NT2/D1 (cell line): ENCODE data around the gene HSD17B3.

Experiments
- DNase-seq: peaks from one replicate; pipeline ENCODE4 v3.0.0-alpha.2; 2011; ENCODE audit warnings: low read depth, low spot score
- H3K27me3 ChIP-seq: 2 replicates; pipeline ENCODE4 v1.6.0; 2011; ENCODE audit warnings: mild to moderate bottlenecking; ENCODE audit not compliant: insufficient read length, insufficient read depth
- H3K36me3 ChIP-seq: 2 replicates; pipeline ENCODE4 v1.6.1; 2011; ENCODE audit warnings: mild to moderate bottlenecking, low read length, mixed read lengths; ENCODE audit not compliant: insufficient read depth, insufficient read length
- H3K4me1 ChIP-seq: 2 replicates; pipeline ENCODE4 v1.5.1; 2011; ENCODE audit not compliant: insufficient read depth, insufficient read length
- H3K4me3 ChIP-seq: 2 replicates; pipeline ENCODE4 v1.5.1; 2011; ENCODE audit warnings: low read depth; ENCODE audit not compliant: insufficient read length
- H3K9ac ChIP-seq: 2 replicates; pipeline ENCODE4 v1.6.0; 2011; ENCODE audit warnings: low read depth; ENCODE audit not compliant: insufficient read length
- H3K9me3 ChIP-seq: 2 replicates; pipeline ENCODE4 v1.5.1; 2011; ENCODE audit warnings: mild to moderate bottlenecking, low read length; ENCODE audit not compliant: insufficient read depth
- SUZ12 ChIP-seq: IDR thresholded peaks from 2 replicates; pipeline ENCODE4 v1.6.1; 2011; ENCODE audit not compliant: insufficient read length, insufficient read depth; ENCODE audit errors: extremely low read depth
- YY1 ChIP-seq: IDR thresholded peaks from 2 replicates; pipeline ENCODE4 v1.6.1; 2011; ENCODE audit not compliant: insufficient read length, insufficient read depth
- ZNF274 ChIP-seq: IDR thresholded peaks from 2 replicates; pipeline ENCODE4 v1.6.1; 2011; ENCODE audit warnings: mild to moderate bottlenecking, low read depth, low read length

Gene HSD17B3

GRCh38 chr9:96304230-96304629, 2.3 kb upstream of the HSD17B3 start:
- Histone ChIP-seq H3K27me3 (no peaks in the 10 kb centered on the region), H3K36me3 (no peaks in the 10 kb centered on the region), H3K4me3 (no peak overlapping the region), H3K4me1 (peaks cover 2% of the 10 kb centered on the region), H3K9ac (no peak overlapping the region), H3K9me3 (peaks cover 5% of the 10 kb centered on the region; the same call in 1 of the 2 replicates)
- no peak for DNase-seq
- TF ChIP-seq SUZ12 (no peak), YY1 (no peak), ZNF274 (no peak)

DNA sequence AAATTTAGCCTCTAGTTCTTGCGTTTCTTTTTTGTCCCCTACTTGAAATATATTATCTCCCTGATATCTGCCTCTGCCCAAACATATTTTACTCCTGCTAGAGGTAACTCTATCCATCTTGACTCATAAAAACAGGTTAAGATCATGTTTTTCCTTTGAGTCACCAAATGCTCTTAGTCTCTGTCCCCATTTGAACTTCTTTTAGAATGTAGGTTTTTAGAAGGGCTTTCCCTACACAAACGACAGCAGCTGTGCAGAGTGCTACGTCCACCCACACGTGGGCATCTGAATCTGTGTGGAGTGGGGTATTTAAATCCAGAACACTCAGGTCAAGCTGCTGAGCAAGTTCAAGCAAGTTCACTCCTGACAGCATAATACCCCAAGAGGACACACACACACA, 2.2 kb downstream of the HSD17B3 start:
- peaks cover 2% of the 10 kb centered on the region for H3K4me1 ChIP-seq
- H3K9ac ChIP-seq: no peak overlapping the region
- no peaks in the 10 kb centered on the region for H3K27me3 ChIP-seq
- H3K36me3 ChIP-seq: no peaks in the 10 kb centered on the region
- DNase-seq: no peak
- TF ChIP-seq YY1: no peak
- TF ChIP-seq ZNF274: no peak
- TF ChIP-seq SUZ12: no peak
- peaks cover 15% of the 10 kb centered on the region; the same call in 1 of the 2 replicates for H3K9me3 ChIP-seq
- no peak overlapping the region for H3K4me3 ChIP-seq

DNA sequence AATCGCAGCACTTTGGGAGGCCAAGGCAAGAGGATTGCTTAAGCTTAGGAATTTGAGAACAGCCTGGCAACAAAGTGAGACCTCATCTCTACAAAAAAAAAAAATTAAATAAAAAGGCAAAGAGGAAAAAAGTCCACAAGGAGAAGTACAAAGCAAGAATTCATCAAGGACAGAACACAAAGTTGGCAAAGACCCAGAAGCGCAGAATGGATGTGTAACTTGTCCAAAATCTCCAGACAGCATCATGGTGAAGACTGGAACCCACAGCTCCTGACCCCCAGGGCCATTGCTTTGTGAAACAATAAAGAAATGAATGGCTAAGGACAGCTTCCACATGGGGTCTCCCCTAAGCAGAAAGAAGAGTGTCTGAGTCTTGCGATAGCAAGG, 7.8 kb downstream of the HSD17B3 start:
- TF ChIP-seq ZNF274: no peak
- H3K9me3 ChIP-seq: peaks cover 10% of the 10 kb centered on the region; the same call in 1 of the 2 replicates

DNA sequence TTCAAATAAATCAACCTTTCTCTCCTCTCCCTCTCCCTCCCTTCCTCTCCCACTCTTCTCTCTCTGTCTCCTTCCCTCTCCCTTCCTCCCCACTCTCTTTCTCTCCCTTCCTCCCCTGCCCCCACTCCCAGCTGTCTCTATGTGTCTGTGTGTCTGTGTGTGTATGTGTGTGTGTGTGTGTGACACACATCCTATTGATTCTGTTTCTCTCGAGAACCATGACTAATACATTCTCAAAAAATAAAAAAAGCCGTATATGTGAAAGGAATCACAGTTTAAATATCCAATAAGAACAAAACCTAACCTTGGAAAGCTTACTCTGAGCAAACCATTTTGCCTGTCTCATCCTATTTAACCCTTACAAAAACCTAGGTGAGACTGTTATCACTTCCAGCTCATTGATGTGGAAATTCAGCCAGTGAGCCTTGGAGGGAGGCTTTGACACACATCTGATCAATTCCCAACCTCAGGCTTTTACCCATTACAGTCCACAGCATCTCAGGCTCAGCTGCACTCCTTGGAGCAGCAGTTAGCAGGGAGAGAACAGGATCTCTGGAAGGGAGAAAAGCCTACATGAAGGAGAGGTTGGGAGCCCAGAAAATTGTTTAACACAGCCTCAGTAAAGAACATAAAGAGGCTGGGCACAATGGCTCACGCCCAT, 8.3 kb downstream of the HSD17B3 start:
- Histone ChIP-seq H3K36me3 (no peaks in the 10 kb centered on the region), H3K4me3 (no peak overlapping the region), H3K9me3 (peaks cover 10% of the 10 kb centered on the region; the same call in 1 of the 2 replicates), H3K4me1 (peaks cover 4% of the 10 kb centered on the region), H3K9ac (no peak overlapping the region), H3K27me3 (no peaks in the 10 kb centered on the region)
- TF ChIP-seq ZNF274: no peak
- no peak for TF ChIP-seq YY1
- TF ChIP-seq SUZ12: no peak
- DNase-seq: no peak

More for the DNA sequence above, 7.8 kb downstream of the HSD17B3 start:
- DNase-seq: no peak
- Histone ChIP-seq H3K4me1 (peaks cover 4% of the 10 kb centered on the region), H3K9ac (no peak overlapping the region), H3K27me3 (no peaks in the 10 kb centered on the region), H3K4me3 (no peak overlapping the region), H3K36me3 (no peaks in the 10 kb centered on the region)

DNA sequence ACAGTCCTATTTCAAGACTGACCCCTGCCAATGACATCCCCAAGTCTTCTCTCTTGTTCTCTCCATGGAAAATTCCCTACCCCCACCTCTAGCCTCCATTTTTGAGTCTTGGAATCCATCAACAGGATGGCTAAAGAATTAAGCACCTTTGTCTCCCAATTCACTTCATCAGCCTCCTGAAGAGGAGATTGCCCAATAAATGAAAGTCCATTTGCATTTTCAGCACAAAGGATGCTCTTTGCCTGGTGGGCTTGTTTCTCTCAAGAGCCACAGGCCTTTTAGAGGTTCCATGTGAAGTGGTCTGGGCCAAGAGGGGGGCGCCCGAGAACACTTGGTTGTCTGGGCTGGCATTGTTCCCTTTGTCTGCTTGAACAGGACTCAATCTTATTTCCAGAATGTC, 12.6 kb downstream of the HSD17B3 start:
- no peaks in the 10 kb centered on the region for H3K27me3 ChIP-seq
- peak; percentile 57 for DNase-seq
- peaks cover 6% of the 10 kb centered on the region for H3K9me3 ChIP-seq
- no peaks in the 10 kb centered on the region for H3K36me3 ChIP-seq
- peaks cover 4% of the 10 kb centered on the region for H3K4me1 ChIP-seq
- H3K4me3 ChIP-seq: no peak overlapping the region
- TF ChIP-seq ZNF274 (no peak), YY1 (peak; percentile 25)
- H3K9ac ChIP-seq: no peak overlapping the region

GRCh38 chr9:96281641-96282040, 20.3 kb downstream of the HSD17B3 start:
- peaks cover 16% of the 10 kb centered on the region for H3K9me3 ChIP-seq
- TF ChIP-seq ZNF274: no peak
- H3K9ac ChIP-seq: no peak overlapping the region
- H3K36me3 ChIP-seq: no peaks in the 10 kb centered on the region
- no peaks in the 10 kb centered on the region for H3K27me3 ChIP-seq
- DNase-seq: no peak
- H3K4me3 ChIP-seq: no peak overlapping the region
- H3K4me1 ChIP-seq: no peaks in the 10 kb centered on the region

- Histone ChIP-seq H3K4me1 (no peaks in the 10 kb centered on the region), H3K27me3 (no peaks in the 10 kb centered on the region), H3K9ac (no peak overlapping the region), H3K36me3 (no peaks in the 10 kb centered on the region), H3K4me3 (no peak overlapping the region), H3K9me3 (peaks cover 26% of the 10 kb centered on the region)
- TF ChIP-seq SUZ12: no peak
- no peak for TF ChIP-seq ZNF274
- no peak for DNase-seq
Measured at GRCh38 chr9:96279932-96280331, 22.0 kb downstream of the HSD17B3 start.

GRCh38 chr9:96274939-96275338, 27.0 kb downstream of the HSD17B3 start:
- no peak overlapping the region for H3K4me3 ChIP-seq
- peaks cover 7% of the 10 kb centered on the region for H3K36me3 ChIP-seq
- H3K4me1 ChIP-seq: no peaks in the 10 kb centered on the region
- H3K27me3 ChIP-seq: no peaks in the 10 kb centered on the region
- TF ChIP-seq SUZ12: no peak
- TF ChIP-seq ZNF274: no peak
- TF ChIP-seq YY1: no peak
- H3K9me3 ChIP-seq: peaks cover 35% of the 10 kb centered on the region
- H3K9ac ChIP-seq: no peak overlapping the region
- no peak for DNase-seq
